ENCODE results near the gene AFF3.

AFF3 gene

GRCh38 chr2:99926986-99927385 lies 215.4 kb downstream of the AFF3 start:
- no peak for DNase-seq (ENCODE audit: low spot score)

GRCh38 chr2:99925960-99926359 lies 216.4 kb downstream of the AFF3 start:
- no peak for DNase-seq (ENCODE audit: low spot score)

- no peak for DNase-seq (ENCODE audit: low spot score)
Measured at GRCh38 chr2:99922664-99923063, 219.7 kb downstream of the AFF3 start.

- no peak for DNase-seq (ENCODE audit: low spot score)
Measured at GRCh38 chr2:99921903-99922302, 220.5 kb downstream of the AFF3 start.

GRCh38 chr2:99918389-99918788 lies 224.0 kb downstream of the AFF3 start:
- no peak for DNase-seq (ENCODE audit: low spot score)

GRCh38 chr2:99915108-99915675 lies 227.2 kb downstream of the AFF3 start:
- no peak for DNase-seq (ENCODE audit: low spot score)

GRCh38 chr2:99911736-99912135 lies 230.7 kb downstream of the AFF3 start:
- DNase-seq (ENCODE audit: low spot score): no peak

- DNase-seq (ENCODE audit: low spot score): no peak
Measured at GRCh38 chr2:99910902-99911301, 231.5 kb downstream of the AFF3 start.

GRCh38 chr2:99905636-99906035 lies 236.8 kb downstream of the AFF3 start:
- no peak for DNase-seq (ENCODE audit: low spot score)

GRCh38 chr2:99905025-99905424 lies 237.4 kb downstream of the AFF3 start:
- DNase-seq (ENCODE audit: low spot score): no peak

- no peak for DNase-seq (ENCODE audit: low spot score)
Measured at GRCh38 chr2:99903981-99904380, 238.4 kb downstream of the AFF3 start.

GRCh38 chr2:99900556-99900955 lies 241.8 kb downstream of the AFF3 start:
- no peak for DNase-seq (ENCODE audit: low spot score)

GRCh38 chr2:99899882-99900281 lies 242.5 kb downstream of the AFF3 start:
- no peak for DNase-seq (ENCODE audit: low spot score)

GRCh38 chr2:99899058-99899855 lies 243.1 kb downstream of the AFF3 start:
- no peak for DNase-seq (ENCODE audit: low spot score)

- no peak for DNase-seq (ENCODE audit: low spot score)
Measured at GRCh38 chr2:99898336-99899048, 243.9 kb downstream of the AFF3 start.

GRCh38 chr2:99891428-99891780 lies 251.0 kb downstream of the AFF3 start:
- DNase-seq (ENCODE audit: low spot score): no peak

- no peak for DNase-seq (ENCODE audit: low spot score)
Measured at GRCh38 chr2:99890568-99891427, 251.6 kb downstream of the AFF3 start.

GRCh38 chr2:99888617-99889016 lies 253.8 kb downstream of the AFF3 start:
- DNase-seq (ENCODE audit: low spot score): no peak

GRCh38 chr2:99886418-99886817 lies 256.0 kb downstream of the AFF3 start:
- no peak for DNase-seq (ENCODE audit: low spot score)

GRCh38 chr2:99883358-99883757 lies 259.0 kb downstream of the AFF3 start:
- no peak for DNase-seq (ENCODE audit: low spot score)

GRCh38 chr2:99881901-99882591 lies 260.3 kb downstream of the AFF3 start:
- DNase-seq (ENCODE audit: low spot score): peak; percentile 30

GRCh38 chr2:99880964-99881294 lies 261.5 kb downstream of the AFF3 start:
- no peak for DNase-seq (ENCODE audit: low spot score)

Measured in HuH-7 (cell line).